Endothelial cell of umbilical vein (primary cell): ENCODE measurements around the gene POLR2L.

ENCODE experiments used
- EZH2 ChIP-seq: IDR thresholded peaks from 2 replicates; pipeline ENCODE4 v1.6.1; 2012; ENCODE audit warnings: borderline replicate concordance, low read depth, mild to moderate bottlenecking, moderate library complexity, low read length, inconsistent platforms; ENCODE audit not compliant: severe bottlenecking
- JUN ChIP-seq: IDR thresholded peaks from 2 replicates; pipeline ENCODE4 v1.6.1; 2011; ENCODE audit warnings: borderline replicate concordance, low read depth; ENCODE audit not compliant: insufficient read length, insufficient read depth
- POLR2A ChIP-seq: IDR thresholded peaks from 2 replicates; pipeline ENCODE4 v1.6.1; 2012; ENCODE audit warnings: low read depth, mild to moderate bottlenecking, control low read depth, low read length
- TF ChIP-seq, protein P1 (sequence below), 2 donors: IDR thresholded peaks; 1 replicate in 1 of 2; 2 replicates in 1 of 2; pipeline ENCODE4 v1.5.1; 2011; ENCODE audit warnings: low read length in 2 of 2, mild to moderate bottlenecking in 2 of 2, moderate library complexity in 2 of 2, control low read depth in 1 of 2, inconsistent platforms in 1 of 2, low read depth in 1 of 2; ENCODE audit not compliant: insufficient read depth in 1 of 2; ENCODE audit errors: extremely low read depth in 1 of 2

DNA sequence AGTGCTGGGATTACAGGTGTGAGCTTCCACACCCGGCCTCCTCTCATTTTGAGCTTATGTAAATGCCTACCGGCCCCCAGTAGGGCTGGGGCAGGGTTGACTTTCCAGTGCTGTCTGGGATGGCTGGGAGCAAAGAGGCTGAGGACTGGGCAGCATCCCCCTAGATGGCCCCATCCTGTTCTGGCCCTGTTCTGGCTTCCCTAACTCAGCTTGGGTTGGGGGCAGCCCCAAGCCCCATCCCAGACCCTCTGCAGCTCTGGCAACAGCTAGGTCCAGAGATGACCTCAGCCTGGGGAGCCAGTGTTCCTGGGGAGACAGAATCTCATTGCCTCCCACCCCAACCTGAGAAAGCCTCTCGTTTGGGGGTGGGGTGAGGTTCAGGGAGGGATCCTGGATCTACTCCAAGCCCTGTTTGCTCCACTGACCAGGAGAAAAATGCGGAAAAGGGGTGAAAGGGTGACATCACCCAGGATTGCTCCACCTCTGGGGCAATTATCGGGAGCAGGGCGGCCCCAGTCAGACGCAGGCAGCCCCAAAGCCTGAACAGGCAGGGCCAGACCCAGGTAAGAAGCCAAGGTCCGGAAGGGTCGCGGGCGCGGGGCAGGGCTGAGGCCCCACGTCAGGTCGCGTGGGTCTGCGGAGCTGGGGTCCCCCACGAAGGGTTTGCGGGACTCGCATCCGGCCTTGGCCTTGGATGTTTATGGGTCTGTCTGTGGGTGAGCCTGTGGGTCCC lies 23.8 kb downstream of the POLR2L start, which contains the start of gene PNPLA2:
- TF ChIP-seq, protein P1, sequence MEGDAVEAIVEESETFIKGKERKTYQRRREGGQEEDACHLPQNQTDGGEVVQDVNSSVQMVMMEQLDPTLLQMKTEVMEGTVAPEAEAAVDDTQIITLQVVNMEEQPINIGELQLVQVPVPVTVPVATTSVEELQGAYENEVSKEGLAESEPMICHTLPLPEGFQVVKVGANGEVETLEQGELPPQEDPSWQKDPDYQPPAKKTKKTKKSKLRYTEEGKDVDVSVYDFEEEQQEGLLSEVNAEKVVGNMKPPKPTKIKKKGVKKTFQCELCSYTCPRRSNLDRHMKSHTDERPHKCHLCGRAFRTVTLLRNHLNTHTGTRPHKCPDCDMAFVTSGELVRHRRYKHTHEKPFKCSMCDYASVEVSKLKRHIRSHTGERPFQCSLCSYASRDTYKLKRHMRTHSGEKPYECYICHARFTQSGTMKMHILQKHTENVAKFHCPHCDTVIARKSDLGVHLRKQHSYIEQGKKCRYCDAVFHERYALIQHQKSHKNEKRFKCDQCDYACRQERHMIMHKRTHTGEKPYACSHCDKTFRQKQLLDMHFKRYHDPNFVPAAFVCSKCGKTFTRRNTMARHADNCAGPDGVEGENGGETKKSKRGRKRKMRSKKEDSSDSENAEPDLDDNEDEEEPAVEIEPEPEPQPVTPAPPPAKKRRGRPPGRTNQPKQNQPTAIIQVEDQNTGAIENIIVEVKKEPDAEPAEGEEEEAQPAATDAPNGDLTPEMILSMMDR (IDR thresholded peaks at IDR 0.05; ENCODE audit: extremely low read depth in 1 of 2, insufficient read depth in 1 of 2, low read depth in 1 of 2, low read length in 2 of 2), result no peak
- TF ChIP-seq POLR2A, result no peak
- no peak for TF ChIP-seq EZH2
- no peak for TF ChIP-seq JUN
